ENCODE data around the gene PPP2R2C. TPM values are rescaled to one million over a fixed set of nuclear protein-coding genes. Genes with fewer than 3 reads are reported as not detected.

PPP2R2C gene
- total and polyA plus RNA-seq, 10 of the 15 experiments (the other 5 are each of a cell fraction or from before 2014, with no cell fraction given) = 0.13 to 0.15 TPM; not detected in 8

DNA sequence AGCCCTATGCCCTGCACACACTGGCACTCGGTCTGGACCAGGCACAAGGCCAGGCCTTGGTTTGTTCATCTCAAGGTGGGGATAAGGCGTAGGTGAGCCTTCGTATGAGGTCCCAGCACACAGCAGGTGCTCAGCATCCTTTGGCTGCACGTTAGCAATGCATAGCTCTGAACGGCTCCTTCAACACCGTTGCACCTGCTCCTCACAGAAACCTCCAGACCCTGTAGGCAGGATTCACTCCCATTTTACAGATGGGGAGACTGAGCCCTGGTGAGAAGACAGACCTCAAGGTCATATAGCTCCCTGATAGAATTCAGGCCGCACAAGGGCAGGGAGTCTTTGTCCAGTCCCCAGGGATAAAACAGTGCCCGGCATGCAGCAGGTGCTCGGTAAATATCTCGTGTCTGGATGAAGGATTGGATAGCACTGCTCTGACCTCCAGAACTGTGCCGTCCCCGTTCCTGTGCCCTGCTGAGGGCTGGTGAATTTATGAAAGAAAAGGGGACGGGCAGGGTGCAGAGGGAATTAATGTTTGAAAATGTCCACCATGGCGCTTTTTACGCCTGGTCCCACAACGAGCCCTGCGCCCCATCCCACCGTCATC, 2.4 kb downstream of the PPP2R2C start:
- in situ Hi-C loops (cut with MboI) = no loop called here
- ChIA-PET SMC1A (ENCODE audit: uncharacterized antibody, unreplicated experiment) (no interaction called here), CTCF (no interaction called here), POLR2A (no interaction called here), RAD21 (ENCODE audit: unreplicated experiment) (no interaction called here)
- no peak overlapping the region for H3K27ac ChIP-seq (ENCODE audit: control insufficient read depth, insufficient read depth)
- H4K20me1 ChIP-seq (ENCODE audit: control insufficient read depth, insufficient read depth) = no peaks in the 10 kb centered on the region
- DNase-seq (ENCODE audit: low read depth, low spot score) = no peak
- H3K4me1 ChIP-seq (ENCODE audit: control insufficient read depth, insufficient read depth, low read length) = no peaks in the 10 kb centered on the region
- H3K27me3 ChIP-seq (replicated peaks in 1 of 2; ENCODE audit: control insufficient read depth in 2 of 2, insufficient read depth in 2 of 2, low read length in 1 of 2) = peaks cover 0 to 4% of the 10 kb centered on the region in 2 experiments; a peak in 2 of 4 replicates
- TF ChIP-seq EZH2 (IDR thresholded peaks at IDR 0.05; ENCODE audit: borderline replicate concordance, control insufficient read depth, low read depth, low read length) (no peak), ZNF622 (IDR thresholded peaks at IDR 0.05) (no peak), NRF1 (conservative IDR thresholded peaks at IDR 0.05; ENCODE audit: low read depth, low read length) (no peak), GATAD2B (conservative IDR thresholded peaks at IDR 0.05; ENCODE audit: low read depth) (no peak), FOXK2 (IDR thresholded peaks at IDR 0.05) (no peak), CBX5 (IDR thresholded peaks at IDR 0.05; ENCODE audit: low read depth) (no peak), NR2C1 (IDR thresholded peaks at IDR 0.05) (no peak), POLR2AphosphoS2 (IDR thresholded peaks at IDR 0.05; ENCODE audit: low read depth, low read length) (no peak), RBBP5 (conservative IDR thresholded peaks at IDR 0.05) (no peak)
- TF ChIP-seq, protein P1, sequence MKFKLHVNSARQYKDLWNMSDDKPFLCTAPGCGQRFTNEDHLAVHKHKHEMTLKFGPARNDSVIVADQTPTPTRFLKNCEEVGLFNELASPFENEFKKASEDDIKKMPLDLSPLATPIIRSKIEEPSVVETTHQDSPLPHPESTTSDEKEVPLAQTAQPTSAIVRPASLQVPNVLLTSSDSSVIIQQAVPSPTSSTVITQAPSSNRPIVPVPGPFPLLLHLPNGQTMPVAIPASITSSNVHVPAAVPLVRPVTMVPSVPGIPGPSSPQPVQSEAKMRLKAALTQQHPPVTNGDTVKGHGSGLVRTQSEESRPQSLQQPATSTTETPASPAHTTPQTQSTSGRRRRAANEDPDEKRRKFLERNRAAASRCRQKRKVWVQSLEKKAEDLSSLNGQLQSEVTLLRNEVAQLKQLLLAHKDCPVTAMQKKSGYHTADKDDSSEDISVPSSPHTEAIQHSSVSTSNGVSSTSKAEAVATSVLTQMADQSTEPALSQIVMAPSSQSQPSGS (IDR thresholded peaks at IDR 0.05; ENCODE audit: low read length) = no peak
- TF ChIP-seq, protein P2, sequence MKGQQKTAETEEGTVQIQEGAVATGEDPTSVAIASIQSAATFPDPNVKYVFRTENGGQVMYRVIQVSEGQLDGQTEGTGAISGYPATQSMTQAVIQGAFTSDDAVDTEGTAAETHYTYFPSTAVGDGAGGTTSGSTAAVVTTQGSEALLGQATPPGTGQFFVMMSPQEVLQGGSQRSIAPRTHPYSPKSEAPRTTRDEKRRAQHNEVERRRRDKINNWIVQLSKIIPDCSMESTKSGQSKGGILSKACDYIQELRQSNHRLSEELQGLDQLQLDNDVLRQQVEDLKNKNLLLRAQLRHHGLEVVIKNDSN (IDR thresholded peaks at IDR 0.05; ENCODE audit: borderline replicate concordance, extremely low read length, insufficient read depth, low read depth, low read length) = no peak
- TF ChIP-seq, protein P3, sequence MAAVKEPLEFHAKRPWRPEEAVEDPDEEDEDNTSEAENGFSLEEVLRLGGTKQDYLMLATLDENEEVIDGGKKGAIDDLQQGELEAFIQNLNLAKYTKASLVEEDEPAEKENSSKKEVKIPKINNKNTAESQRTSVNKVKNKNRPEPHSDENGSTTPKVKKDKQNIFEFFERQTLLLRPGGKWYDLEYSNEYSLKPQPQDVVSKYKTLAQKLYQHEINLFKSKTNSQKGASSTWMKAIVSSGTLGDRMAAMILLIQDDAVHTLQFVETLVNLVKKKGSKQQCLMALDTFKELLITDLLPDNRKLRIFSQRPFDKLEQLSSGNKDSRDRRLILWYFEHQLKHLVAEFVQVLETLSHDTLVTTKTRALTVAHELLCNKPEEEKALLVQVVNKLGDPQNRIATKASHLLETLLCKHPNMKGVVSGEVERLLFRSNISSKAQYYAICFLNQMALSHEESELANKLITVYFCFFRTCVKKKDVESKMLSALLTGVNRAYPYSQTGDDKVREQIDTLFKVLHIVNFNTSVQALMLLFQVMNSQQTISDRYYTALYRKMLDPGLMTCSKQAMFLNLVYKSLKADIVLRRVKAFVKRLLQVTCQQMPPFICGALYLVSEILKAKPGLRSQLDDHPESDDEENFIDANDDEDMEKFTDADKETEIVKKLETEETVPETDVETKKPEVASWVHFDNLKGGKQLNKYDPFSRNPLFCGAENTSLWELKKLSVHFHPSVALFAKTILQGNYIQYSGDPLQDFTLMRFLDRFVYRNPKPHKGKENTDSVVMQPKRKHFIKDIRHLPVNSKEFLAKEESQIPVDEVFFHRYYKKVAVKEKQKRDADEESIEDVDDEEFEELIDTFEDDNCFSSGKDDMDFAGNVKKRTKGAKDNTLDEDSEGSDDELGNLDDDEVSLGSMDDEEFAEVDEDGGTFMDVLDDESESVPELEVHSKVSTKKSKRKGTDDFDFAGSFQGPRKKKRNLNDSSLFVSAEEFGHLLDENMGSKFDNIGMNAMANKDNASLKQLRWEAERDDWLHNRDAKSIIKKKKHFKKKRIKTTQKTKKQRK (IDR thresholded peaks at IDR 0.05; ENCODE audit: low read depth, low read length) = no peak
- no peak overlapping the region for H3K9ac ChIP-seq (ENCODE audit: control insufficient read depth, insufficient read depth, low read length)
- intact Hi-C loops (cut with micrococcal nuclease; ENCODE audit: unreplicated experiment) = no loop called here
- no peaks in the 10 kb centered on the region for H3K9me3 ChIP-seq (replicated peaks; ENCODE audit: control insufficient read depth, insufficient read depth, low read length)
- no peak overlapping the region for H2AFZ ChIP-seq (ENCODE audit: control insufficient read depth, low read depth, low read length)
- no TSS peak for BruUV-seq (replicated peaks)
- no peaks in the 10 kb centered on the region for H3K79me2 ChIP-seq (ENCODE audit: control insufficient read depth, insufficient read depth, low read length)
- H3K4me3 ChIP-seq = no peak overlapping the region
- no peak for ATAC-seq
- no peaks in the 10 kb centered on the region for H3K36me3 ChIP-seq (ENCODE audit: control insufficient read depth in 2 of 2, insufficient read depth in 2 of 2, low read length in 1 of 2)
- WGBS (ENCODE audit: insufficient coverage, insufficient replicate concordance, low lambda C conversion rate, missing lambda C conversion rate) = 47% methylated on average over 18 of the region's 18 CpGs
- H3K4me2 ChIP-seq (ENCODE audit: control insufficient read depth, insufficient read depth) = no peak overlapping the region
- FAIRE-seq = no peak

Data from GM12878 (cell line).